ENCODE measurements around the gene REPS1.

DNA sequence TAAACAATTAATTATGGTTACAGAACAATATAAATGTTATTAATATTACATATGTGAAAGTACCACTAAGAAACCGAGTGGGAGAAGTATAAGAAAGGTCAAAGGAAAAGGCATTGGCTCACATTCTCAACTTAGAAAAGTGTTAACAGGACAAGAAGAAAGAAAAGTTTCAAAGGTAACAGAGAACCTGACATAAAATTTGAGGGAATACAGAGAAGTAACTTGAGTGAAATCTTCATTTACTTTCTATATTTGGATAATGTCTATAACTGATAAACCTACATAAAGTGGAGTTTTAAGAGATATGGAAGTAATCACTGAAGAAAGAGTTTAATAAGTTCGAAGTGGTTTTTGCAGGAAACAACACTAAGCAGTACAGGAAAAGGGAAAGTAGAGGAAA, 30.1 kb downstream of the REPS1 start:
- no peak for TF ChIP-seq CTCF (IDR thresholded peaks at IDR 0.05)
- no peak for TF ChIP-seq POLR2AphosphoS5 (IDR thresholded peaks at IDR 0.05)
- TF ChIP-seq POLR2A (IDR thresholded peaks at IDR 0.05): no peak

Data from prostate gland (tissue), 2 donors.